ENCODE measurements around the gene ITPR2.

DNA sequence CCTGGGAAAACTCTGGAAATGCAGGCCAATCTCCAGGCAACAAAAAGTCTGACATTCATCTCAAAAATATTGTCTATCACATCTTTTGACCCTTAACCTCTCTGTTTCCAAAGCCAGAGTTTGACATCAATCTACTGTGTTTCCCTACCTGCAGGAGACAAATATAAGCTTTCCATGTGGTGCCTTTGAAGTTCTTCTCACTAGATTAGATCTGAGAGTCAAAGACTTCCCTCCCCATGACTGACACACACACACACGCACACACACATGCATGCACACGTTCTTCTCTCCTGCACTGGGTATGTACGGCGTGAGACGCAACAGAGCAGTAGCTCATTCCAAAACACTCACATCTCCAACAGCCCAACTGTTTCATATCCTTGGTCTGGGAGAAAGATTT is 8.1 kb upstream of the ITPR2 start:
- no peak for TF ChIP-seq CTCF (conservative IDR thresholded peaks at IDR 0.05)
- TF ChIP-seq EZH2 (IDR thresholded peaks at IDR 0.05; ENCODE audit: low read depth), result no peak

Data from PC-9 (cell line).